ENCODE measurements around the gene ALKBH1.
"Not testable (repeated sequence)": the region's sequence is repeated elsewhere in the genome, so short reads cannot be mapped to it uniquely, and the experiment has no call there.

ALKBH1 gene

DNA sequence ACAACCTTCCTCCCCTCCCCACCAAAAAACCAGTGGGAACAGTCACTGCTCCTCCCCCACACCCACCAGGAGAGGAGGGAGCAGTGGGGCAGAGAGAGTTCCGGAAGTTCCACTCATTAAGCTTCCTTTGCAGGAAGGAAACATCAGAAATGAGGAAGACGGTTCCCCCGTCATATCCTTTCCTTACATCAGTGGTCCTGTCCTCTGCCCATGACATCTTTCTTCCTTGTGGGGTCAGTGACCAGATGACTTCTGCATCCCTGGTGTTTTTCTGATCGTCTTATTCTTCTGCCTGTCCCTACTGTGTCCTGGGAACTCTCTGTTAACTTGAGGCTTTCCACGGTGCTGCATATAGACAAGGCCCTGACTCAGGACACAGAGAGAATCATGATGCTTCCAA lies 50.5 kb downstream of the ALKBH1 start:
- in situ Hi-C loops (cut with HindIII; ENCODE audit: low pct_unique_long_range_greater_than_20kb, low sequenced_read_pairs) = no loop called here
- no peak for DNase-seq (ENCODE audit: low read depth in 1 of 2, low spot score in 1 of 2)
- no peak for TF ChIP-seq JUND (IDR thresholded peaks at IDR 0.05; ENCODE audit: low read depth)

DNA sequence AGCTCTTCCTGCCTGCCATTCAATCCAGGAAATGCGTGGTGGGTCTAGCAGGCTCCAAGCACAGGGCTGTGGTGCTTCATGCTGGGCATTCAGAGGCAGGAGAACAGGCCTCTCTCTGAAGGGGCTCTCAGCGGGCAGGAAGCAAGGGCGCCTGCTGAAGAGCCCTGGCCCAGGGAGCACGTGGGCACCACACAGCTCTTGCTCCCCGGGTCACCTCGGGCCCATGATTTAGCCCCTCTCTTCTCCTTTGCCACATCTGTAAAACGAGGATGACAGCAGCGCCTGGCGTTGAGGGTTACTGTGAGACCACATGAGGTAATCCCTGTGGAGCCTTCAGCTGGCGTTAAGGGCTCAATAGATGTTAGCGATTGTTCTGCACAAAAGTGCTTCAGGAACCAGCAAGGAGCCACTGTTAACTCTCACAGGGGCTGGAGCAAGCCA lies 53.8 kb downstream of the ALKBH1 start:
- TF ChIP-seq JUND (IDR thresholded peaks at IDR 0.05; ENCODE audit: low read depth) = no peak

DNA sequence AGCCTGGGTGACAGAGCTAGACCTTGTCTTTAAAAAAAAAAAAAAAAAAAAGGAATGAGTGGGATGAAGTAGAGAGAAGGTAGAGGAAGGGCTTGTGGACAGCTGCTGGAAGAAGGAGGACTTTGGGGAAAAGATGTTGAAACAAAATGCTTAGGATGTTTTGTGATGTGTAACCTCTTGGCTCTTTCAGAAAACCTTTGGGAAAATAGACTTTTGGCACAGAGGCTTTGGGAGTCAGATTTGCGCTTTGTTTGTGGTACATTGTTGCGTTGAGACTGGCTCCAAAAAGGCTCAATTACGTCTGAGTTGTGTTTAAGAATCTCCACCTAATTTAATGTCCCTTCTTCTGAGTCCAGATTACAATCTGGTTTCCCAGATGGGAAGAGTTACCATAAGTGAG lies 58.5 kb downstream of the ALKBH1 start:
- no peak for TF ChIP-seq JUND (IDR thresholded peaks at IDR 0.05; ENCODE audit: low read depth)
- in situ Hi-C loops (cut with HindIII; ENCODE audit: low pct_unique_long_range_greater_than_20kb, low sequenced_read_pairs) = no loop called here
- no peak for DNase-seq (ENCODE audit: low read depth in 1 of 2, low spot score in 1 of 2)

More for the DNA sequence above, 53.8 kb downstream of the ALKBH1 start:
- in situ Hi-C loops (cut with HindIII; ENCODE audit: low pct_unique_long_range_greater_than_20kb, low sequenced_read_pairs) = no loop called here
- no peak for DNase-seq (ENCODE audit: low read depth in 1 of 2, low spot score in 1 of 2)

DNA sequence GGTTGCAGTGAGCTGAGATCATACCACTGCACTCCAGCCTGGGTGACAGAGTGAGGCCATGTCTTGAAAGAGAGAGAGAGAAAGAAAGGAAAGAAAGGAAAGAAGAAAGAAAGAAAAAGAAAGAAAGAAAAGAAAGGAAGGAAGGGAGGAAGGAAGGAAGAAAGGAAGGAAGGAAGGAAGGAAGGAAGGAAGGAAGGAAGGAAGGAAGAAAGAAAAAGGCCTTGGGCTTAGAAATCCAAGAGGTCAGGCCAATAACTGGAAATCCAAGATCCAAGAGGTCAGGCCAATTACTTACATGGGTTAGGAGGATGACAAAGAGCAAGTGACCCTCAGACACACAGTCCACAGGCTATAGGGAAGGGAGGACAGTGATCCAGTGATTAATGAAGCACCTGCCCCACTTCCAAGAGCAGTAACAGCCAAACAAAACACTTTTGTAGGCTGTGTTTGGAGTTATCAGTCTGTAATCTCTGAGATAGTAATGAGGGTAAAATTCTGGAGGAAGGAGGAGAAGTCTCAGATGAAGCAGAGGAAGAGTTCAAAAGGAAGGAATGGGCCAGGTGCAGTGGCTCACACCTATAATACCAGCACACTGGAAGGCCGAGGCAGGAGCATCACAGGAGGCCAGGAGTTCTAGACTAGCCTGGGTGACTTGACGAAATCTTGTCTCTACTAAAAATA lies 59.2 kb downstream of the ALKBH1 start:
- no peak for DNase-seq (ENCODE audit: low read depth in 1 of 2, low spot score in 1 of 2)
- TF ChIP-seq JUND (IDR thresholded peaks at IDR 0.05; ENCODE audit: low read depth) = no peak
- in situ Hi-C loops (cut with HindIII; ENCODE audit: low pct_unique_long_range_greater_than_20kb, low sequenced_read_pairs) = no loop called here

DNA sequence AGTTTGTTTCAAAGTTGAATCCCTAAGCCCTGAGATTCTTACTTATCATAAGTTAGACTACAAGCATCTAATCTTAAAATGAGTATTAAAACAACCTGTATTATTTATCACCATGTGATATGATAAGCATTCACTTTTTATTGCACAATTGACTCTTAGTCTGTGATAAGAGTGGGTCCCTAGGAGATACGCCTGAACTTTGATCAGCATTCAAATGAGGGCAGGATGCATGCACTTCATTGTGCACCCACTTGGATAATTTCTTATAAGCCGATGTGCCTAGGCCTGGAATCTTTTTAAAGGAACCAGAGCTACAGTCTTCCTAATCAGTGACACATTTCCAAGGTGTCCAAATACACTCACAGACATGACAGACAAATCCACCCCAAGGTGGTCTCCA lies 60.0 kb downstream of the ALKBH1 start:
- no peak for DNase-seq (ENCODE audit: low read depth in 1 of 2, low spot score in 1 of 2)
- in situ Hi-C loops (cut with HindIII; ENCODE audit: low pct_unique_long_range_greater_than_20kb, low sequenced_read_pairs) = no loop called here
- TF ChIP-seq JUND (IDR thresholded peaks at IDR 0.05; ENCODE audit: low read depth) = no peak

DNA sequence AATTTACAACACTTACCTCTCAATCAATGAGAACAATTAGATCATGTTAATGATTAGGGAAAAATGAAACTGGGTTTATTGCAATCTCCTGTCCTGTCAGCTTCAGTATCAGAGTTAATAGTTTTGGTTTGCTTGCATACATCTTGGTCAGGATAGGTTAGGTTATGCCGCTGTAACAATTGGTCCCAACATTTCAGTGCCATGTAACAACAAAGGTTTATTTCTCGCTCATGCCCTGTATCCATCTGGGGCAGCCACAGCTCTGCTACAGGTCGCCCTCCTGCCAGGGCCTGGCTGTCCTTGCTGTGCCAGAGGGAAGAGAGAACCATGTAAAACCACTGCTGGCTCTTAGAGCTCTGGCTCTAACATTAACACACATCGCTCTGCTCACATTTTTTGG lies 60.9 kb downstream of the ALKBH1 start:
- no peak for DNase-seq (ENCODE audit: low read depth in 1 of 2, low spot score in 1 of 2)
- in situ Hi-C loops (cut with HindIII; ENCODE audit: low pct_unique_long_range_greater_than_20kb, low sequenced_read_pairs) = no loop called here
- no peak for TF ChIP-seq JUND (IDR thresholded peaks at IDR 0.05; ENCODE audit: low read depth)

DNA sequence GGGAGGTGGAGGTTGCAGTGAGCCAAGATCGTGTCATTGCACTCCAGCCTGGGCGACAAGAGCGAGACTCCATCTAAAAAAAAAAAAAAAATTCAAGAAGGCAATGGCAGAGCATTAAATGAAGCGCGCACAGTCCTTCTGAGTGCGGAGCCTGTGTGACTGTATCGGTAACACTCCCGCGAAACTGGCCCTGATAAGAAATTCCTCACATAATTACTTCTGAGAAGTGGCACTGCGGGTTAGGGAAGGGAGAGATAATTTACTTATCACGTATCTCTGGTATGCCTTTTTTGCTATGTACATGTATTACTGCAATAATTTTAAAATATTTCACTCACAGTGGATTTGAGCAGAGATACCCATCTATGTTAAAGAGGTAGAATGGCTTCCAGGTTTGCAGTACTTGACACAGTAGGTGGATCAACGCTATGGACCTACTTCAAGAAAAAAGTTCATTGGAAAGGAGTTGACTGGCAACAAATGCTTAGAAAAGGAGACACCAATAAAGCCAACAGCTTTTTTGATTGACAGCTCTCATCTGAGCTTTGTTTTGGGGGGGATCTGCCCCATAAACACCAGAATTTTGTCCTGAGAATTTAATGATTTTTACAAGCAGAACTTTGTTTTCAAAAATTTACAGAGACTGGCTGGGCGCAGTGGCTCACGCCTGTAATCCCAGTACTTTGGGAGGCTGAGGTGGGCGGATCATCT lies 62.1 kb downstream of the ALKBH1 start:
- in situ Hi-C loops (cut with HindIII; ENCODE audit: low pct_unique_long_range_greater_than_20kb, low sequenced_read_pairs) = no loop called here
- DNase-seq (ENCODE audit: low read depth in 1 of 2, low spot score in 1 of 2) = no peak
- TF ChIP-seq JUND (IDR thresholded peaks at IDR 0.05; ENCODE audit: low read depth) = no peak

DNA sequence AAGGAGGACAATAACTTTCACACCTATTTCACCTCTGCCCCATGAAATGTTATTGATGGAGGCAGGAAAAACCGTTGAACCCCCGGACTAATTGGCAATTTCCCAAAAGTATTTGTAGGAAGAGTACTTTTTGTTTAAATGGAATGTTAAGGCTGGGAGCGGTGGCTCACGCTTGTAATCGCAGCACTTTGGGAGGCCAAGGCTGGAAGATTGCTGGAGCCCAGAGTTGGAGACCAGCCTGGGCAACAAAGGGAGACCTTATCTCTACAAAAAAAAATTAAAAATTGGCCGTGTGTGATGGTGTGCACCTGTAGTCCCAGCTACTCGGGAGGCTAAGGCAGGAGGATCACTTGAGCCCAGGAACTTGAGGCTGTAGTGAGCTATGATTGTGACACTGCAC lies 65.4 kb downstream of the ALKBH1 start:
- TF ChIP-seq JUND (IDR thresholded peaks at IDR 0.05; ENCODE audit: low read depth) = no peak
- in situ Hi-C loops (cut with HindIII; ENCODE audit: low pct_unique_long_range_greater_than_20kb, low sequenced_read_pairs) = no loop called here
- no peak for DNase-seq (ENCODE audit: low read depth in 1 of 2, low spot score in 1 of 2)

DNA sequence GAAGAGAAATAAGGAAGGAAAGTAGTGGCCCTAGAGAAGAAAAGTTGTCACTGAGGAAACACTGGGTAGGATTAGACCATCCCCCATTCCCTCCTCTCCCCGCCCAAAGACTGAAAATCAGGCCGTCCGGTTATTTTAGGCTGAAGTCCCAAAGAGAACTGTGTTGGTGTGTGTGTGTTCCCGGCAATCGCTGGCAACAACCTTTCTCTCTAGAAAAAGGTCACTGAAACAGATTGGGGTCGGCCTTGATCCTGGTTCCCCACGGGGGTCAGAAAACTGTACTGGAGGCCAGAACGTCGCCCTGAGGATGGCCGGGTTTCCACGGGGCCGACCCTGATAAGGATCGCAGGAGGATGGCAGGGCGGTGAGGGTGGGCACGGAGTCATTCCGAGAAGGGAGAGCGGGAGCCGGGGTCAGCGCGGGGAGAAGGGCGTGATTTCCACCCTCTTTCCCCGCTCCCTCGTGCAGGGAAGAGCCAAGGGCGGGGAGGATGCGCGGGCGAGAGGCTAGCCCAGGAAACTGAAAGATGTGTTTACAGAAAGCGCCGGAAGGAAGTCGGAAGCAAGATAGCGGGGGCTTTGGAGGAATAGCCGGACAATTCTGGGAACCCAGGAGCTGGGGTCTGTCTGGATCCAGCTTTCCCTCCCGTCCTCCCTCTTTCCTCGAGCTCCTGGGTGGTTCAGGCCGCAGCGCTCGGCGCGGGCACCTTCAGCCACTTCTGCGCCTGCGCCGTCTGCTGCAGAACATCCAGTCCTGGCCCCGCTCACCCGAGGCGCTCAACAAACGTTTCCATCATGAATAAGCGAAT lies 66.1 kb downstream of the ALKBH1 start:
- peak in 1 of 2 experiments; percentile 42 for DNase-seq (ENCODE audit: low read depth in 1 of 2, low spot score in 1 of 2)
- no peak for TF ChIP-seq JUND (IDR thresholded peaks at IDR 0.05; ENCODE audit: low read depth)
- in situ Hi-C loops (cut with HindIII; ENCODE audit: low pct_unique_long_range_greater_than_20kb, low sequenced_read_pairs) = no loop called here

DNA sequence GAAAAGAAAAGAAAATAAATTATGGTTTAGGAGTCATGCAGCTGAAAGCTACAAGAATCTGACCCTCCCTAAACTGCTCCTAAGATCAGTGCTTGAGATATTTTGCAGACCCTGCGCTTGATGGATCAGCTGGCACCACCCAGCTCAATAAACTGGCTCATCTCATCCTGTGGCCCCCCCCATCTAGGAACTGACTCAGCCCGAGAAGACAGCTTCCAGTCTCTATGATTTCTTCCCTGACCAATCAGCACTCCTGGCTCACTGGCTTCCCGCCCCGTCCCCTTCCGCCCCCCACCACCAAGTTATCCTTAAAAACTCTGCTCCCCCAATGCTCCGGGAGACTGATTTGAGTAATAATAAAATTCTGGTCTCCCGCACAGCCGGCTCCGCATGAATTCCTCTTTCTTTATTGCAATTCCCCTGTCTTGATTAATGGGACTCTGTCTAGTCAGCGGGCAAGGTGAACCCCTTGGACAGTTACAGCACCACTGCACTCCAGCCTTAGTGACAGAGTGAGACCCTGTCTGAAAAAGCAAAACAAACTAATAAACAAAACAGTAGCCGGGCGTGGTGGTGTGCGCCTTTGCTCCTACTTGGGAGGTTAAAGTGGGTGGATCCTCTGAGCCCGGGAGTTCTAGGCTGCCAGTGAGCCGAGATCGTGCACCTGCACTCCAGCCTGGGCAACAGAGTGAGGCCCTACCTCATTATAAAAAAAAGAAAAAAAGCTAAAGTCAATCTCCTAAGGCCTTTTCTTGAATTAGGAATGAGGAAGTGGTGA lies 66.9 kb downstream of the ALKBH1 start:
- peak in 1 of 2 experiments; percentile 59 for DNase-seq (ENCODE audit: low read depth in 1 of 2, low spot score in 1 of 2)
- TF ChIP-seq JUND (IDR thresholded peaks at IDR 0.05; ENCODE audit: low read depth) = no peak
- in situ Hi-C loops (cut with HindIII; ENCODE audit: low pct_unique_long_range_greater_than_20kb, low sequenced_read_pairs) = no loop called here

DNA sequence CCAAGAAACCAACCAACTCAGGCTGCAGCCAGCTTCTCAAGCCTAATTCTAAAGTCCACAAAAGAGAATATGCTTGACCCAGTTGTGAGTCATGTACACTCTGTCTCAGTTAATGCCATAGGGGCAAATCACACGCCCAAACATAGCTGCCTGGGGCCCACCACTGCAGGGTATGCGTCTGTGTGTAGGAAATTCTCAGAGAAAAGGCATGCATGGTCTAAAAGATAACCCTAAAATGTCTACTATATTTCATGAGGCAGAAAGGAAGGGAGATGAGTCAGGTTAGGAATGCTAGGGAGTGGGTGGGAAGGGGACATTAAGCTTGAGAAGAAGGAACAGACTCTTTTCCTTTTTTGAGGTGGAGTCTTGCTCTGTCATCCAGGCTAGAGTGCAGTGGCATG lies 69.1 kb downstream of the ALKBH1 start:
- no peak for DNase-seq (ENCODE audit: low read depth in 1 of 2, low spot score in 1 of 2)
- no peak for TF ChIP-seq JUND (IDR thresholded peaks at IDR 0.05; ENCODE audit: low read depth)
- in situ Hi-C loops (cut with HindIII; ENCODE audit: low pct_unique_long_range_greater_than_20kb, low sequenced_read_pairs) = no loop called here

DNA sequence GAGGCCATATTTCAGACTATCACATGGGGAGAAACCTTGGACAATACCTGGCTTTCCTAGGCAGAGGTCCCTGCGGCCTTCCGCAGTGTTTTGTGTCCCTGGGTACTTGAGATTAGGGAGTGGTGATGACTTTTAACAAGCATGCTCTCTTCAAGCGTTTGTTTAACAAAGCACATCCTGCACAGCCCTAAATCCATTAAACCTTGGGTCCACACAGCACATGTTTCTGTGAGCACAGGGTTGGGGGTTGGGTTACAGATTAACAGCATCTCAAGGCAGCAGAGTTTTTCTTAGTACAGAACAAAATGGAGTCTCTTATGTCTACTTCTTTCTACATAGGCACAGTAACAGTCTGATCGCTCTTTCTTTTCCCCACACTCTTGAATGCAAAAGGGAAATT lies 72.0 kb downstream of the ALKBH1 start:
- DNase-seq (ENCODE audit: low read depth in 1 of 2, low spot score in 1 of 2); in situ Hi-C loops (cut with HindIII; ENCODE audit: low pct_unique_long_range_greater_than_20kb, low sequenced_read_pairs): not testable (repeated sequence)

DNA sequence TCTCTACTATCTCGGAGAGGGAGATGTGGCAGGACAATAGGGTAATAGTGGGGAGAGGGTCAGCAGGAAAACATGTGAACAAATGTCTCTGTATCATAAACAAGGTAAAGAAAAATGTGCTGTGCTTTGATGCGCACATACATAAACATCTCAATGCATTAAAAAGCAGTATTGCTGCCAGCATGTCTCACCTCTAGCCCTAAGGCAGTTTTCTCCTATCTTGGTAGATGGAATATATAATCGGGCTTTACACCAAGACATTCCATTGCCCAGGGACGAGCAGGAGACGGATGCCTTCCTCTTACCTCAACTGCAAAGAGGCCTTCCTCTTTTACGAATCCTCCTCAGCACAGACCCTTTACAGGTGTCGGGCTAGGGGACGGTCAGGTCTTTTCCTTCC lies 72.4 kb downstream of the ALKBH1 start:
- DNase-seq (ENCODE audit: low read depth in 1 of 2, low spot score in 1 of 2); in situ Hi-C loops (cut with HindIII; ENCODE audit: low pct_unique_long_range_greater_than_20kb, low sequenced_read_pairs): not testable (repeated sequence)

Data from T47D (cell line).